Tibial nerve (tissue), 3 donors: ENCODE data around the gene THRSP.

Experiments
- CTCF ChIP-seq, 5 experiments: fragments of 200-600 bp in 3 of 5; fragments of 450-650 bp in 2 of 5; sonication (generic) in 3 of 5; IDR thresholded peaks; one replicate each; pipeline ENCODE4 v1.5.1; 2016 to 2019; ENCODE audit warnings: antibody characterized with exemption in 5 of 5, mild to moderate bottlenecking in 3 of 5, moderate library complexity in 2 of 5
- POLR2A ChIP-seq, 2 donors: fragments of 450-650 bp; IDR thresholded peaks; one replicate each; pipeline ENCODE4 v1.6.1; 2017; ENCODE audit warnings: antibody characterized with exemption in 2 of 2, mild to moderate bottlenecking in 2 of 2, moderate library complexity in 2 of 2

GRCh38 chr11:78109081-78110015, 45.7 kb downstream of the THRSP start:
- TF ChIP-seq CTCF (IDR thresholded peaks at IDR 0.05) (no peak), POLR2A (IDR thresholded peaks at IDR 0.05) (no peak)
